Measurements from ENCODE around the gene PPM1N. TPM values are rescaled to one million over a fixed set of nuclear protein-coding genes. Genes with fewer than 3 reads are reported as not detected.

Gene PPM1N
- total RNA-seq, 1 experiment from 2014 or later: 2.0 TPM

DNA sequence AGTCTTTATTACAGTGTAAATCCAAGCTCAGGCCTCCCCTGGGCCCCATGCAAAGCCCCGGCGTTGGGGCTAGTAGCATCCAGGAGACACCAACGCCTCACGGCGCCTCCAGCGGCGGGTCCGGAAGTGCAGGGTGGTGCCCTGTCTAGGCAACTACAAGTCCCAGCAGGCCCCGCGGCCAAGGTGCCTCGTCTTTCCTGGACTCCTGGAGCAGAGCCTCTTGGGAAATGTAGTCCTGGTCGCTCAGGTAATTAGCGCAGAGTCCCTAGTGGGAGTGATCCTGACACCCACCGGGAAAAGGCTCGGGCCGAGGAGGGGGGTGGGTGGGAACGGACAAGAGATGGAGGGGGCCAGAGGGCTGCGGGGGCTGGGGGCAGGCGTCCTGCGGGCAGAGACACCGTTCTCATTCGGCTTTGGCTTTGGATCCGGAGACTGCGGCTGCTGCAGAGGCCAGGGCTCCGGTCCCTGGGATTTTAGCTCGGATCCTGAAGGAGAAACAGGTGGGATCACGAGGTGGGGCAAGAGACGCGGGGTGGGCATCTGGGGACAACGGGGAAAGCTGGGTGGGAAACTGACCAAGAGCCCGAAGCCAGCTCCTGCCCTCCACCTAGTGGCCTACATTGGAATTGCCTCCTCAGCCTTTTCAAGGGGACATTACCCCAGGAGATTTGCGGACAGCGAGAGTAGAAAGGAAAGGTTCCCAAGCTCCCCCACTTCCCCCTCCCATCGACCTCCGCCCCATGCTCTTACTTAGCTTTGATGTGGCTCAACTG, 12.8 kb upstream of the PPM1N start:
- peak; percentile 90 for DNase-seq (ENCODE audit: extremely low read depth, low read depth)

DNA sequence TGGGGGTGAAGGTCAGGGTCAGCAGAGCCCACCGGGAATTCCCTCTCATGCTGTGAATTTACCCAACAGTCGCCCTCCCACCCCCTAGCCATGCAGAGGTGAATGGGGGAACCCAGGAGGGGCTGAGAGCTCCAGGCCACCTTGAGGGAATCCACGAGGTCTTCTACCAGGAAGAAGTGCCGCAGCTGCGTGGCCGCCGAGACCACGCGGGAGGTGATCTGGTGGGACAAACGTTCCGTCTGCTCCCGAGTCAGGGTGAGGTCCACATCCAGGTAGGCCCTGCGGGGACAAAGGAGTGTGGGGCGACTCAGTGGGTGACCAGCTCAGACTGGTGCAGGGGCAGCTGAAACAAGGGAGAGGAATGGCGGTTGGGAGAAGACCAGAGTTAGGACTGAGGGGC, 9.5 kb upstream of the PPM1N start:
- no peak for DNase-seq (ENCODE audit: extremely low read depth, low read depth)

DNA sequence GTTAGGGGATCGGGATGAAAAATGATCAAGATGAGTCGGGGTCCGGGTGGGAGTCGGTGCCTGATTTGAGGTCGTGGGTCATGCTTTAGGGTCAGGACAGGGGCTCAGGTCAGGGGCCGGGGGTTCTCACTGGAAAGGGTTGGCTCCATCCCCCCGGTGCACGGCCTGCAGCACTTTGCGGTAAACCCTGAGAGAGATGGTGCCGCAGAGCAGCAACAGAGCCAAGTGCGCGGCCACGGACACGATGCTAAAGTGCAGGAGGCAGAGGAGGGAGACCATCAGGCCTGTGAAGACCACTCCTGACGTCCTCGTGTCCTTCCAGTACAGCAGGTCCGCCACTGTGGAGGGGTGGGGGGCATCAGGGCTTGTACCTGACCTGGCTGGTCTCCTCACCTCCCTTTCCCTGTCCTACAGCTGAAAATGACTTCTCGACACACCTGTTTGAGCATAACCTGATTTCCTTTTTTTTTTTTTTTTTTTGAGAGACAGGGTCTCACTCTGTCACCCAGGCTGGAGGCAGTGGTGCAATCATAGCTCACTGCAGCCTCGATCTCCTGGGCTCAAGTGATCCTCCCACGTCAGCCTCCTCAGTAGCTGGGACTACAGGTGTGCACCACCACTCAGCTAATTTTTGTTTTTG, 8.9 kb upstream of the PPM1N start:
- DNase-seq (ENCODE audit: extremely low read depth, low read depth): no peak

GRCh38 chr19:45492137-45492626, 6.1 kb upstream of the PPM1N start:
- no peak for DNase-seq (ENCODE audit: extremely low read depth, low read depth)

- DNase-seq (ENCODE audit: extremely low read depth, low read depth): no peak
Observed at GRCh38 chr19:45492627-45493470, 5.4 kb upstream of the PPM1N start.

- DNase-seq (ENCODE audit: extremely low read depth, low read depth): no peak
Observed at GRCh38 chr19:45494261-45494916, 3.9 kb upstream of the PPM1N start.

GRCh38 chr19:45495178-45495577, 3.1 kb upstream of the PPM1N start:
- DNase-seq (ENCODE audit: extremely low read depth, low read depth): no peak

DNA sequence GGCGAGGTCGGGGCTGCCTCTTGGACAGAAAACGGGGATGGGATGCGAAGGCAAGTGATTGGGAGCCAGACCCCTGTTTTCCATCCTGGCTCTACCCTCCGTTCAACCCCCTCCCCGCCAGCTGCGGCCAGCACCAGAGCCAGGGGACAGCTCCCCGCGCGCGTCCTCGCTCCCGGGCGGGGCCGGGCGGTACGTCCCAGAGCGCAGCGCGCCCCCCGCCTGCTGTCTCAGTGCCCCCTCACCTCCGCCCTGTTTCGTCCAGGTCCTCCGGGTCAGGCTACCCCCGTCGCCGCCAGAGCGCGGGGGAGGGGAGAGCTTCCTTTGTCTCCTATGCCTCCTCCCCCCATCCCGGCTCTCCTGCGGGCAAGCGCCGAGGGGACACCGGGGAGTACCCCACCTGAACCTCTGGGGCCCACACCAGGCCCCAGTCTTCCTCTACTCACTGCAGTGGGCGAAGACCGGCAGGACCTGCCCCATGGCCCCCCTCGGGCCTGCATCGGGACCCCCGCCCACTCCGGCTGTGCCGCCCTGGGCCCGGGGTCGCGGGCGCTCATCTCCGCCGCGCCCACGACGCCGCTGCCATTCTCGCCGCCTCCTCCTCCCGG, 1.8 kb upstream of the PPM1N start:
- DNase-seq (ENCODE audit: extremely low read depth, low read depth): no peak

- DNase-seq (ENCODE audit: extremely low read depth, low read depth): no peak
Observed at GRCh38 chr19:45497791-45498190, 452 bp upstream of the PPM1N start.

DNA sequence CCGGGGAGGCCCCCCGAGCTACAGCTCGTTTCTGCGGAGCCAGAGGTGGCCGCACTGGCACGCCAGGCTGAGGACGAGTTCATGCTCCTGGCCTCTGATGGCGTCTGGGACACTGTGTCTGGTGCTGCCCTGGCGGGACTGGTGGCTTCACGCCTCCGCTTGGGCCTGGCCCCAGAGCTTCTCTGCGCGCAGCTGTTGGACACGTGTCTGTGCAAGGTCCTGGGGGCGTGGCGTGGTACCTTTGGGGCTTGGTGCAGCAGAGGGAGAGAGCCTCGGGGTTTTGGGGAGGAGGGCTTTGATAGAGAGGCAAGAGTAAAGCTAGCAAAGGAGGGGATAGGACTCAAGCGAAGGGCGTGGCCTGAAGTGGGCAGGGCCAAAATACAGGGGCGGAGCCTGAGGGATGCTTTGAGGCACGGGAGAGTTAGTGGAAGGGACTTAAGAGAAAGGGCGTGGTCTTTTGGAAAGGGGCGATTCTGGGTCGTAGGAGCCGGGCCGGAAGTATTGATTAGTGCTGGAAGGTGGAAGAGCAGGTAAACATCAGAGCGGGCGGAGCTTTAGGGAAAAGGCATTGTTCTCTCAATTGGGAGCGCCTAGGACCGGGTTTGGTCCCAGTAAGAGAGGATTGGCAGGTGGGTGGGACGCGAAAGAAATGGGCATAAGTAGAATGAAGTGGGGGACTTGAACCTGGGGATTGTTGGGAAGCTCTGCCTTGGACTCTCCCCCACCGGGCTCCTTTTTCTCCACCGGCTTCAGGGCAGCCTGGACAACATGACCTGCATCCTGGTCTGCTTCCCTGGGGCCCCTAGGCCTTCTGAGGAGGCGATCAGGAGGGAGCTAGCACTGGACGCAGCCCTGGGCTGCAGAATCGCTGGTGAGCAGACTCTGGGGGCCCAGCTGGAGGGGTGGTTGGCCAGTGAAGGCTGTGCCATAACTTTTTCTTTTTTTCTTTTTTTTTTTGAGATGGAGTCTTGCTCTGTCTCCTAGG, 1.2 kb downstream of the PPM1N start:
- DNase-seq (ENCODE audit: extremely low read depth, low read depth): no peak

DNA sequence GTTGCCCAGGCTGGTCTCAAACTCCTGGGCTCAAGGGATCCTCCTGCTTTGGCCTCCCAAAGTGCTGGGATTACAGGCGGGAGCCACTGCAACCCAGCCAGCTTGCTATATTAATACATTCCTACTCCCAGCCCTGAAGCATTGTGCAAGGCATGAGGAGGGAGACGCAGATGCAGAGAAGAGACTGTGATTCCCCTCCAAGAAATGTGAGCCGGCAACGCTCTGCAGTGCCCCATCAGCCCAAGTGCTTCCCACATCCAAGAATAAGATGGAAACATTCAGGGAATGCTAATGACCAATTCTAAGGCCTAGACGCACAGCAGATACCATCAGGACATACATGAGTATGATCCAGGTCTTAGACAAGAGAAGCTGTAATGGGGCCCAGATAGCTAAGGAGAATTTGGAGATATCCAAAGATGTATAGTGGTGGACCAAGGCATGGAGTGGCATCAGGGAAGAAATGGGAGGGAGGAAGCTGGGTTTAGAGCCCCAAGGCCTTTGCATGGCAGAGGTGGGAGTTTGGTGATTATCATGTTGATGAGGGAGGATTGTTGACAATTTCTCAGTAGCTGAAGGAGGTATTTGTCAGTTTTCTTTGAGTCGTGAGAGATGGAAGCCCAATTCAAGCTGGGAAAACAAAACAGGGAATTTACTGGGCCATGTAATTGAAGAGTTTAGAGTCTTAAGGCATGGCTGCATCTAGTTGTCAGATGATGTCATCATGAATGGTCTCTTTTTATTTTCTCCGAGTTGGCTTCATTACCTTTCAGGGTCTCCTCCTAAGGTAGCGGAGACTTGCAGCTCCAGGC, 2.9 kb downstream of the PPM1N start:
- DNase-seq (ENCODE audit: extremely low read depth, low read depth): no peak

DNA sequence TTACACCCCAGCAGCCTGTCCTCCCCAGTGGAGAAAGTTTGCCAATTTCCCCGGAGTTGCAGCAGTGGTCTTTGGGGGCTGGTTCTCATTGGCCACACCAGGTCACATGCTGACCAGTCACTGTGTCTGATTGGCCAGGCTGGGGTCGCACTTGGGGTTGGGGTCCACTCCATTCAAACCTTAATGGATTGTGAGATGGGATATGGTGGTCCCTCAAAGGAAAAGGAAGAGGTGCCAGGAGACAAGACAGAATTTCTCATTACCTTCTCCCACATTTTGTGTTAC, 3.4 kb downstream of the PPM1N start:
- DNase-seq (ENCODE audit: extremely low read depth, low read depth): no peak

DNA sequence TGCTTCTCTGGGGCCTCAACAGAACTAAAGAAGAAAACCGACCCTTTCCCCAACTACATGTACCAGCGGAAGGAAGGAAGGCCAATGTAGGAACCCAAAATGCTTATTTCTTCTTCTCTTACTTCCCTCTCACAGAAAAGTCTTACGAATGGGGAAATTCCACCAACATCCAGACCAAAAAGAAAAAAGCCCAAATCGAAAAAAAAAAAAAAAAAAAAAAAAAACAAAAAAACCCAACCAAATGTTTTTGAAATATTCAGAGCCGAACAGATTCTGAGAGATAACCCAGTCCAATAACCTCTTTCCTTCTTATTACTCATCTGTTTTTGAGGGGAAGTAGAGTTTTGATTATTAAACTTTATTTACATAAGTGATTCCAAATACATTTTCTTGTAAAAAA, 3.9 kb downstream of the PPM1N start:
- no peak for DNase-seq (ENCODE audit: extremely low read depth, low read depth)

GRCh38 chr19:45503909-45504308, 5.7 kb downstream of the PPM1N start:
- no peak for DNase-seq (ENCODE audit: extremely low read depth, low read depth)

- no peak for DNase-seq (ENCODE audit: extremely low read depth, low read depth)
Observed at GRCh38 chr19:45505151-45505995, 7.1 kb downstream of the PPM1N start.

- no peak for DNase-seq (ENCODE audit: extremely low read depth, low read depth)
Observed at GRCh38 chr19:45505996-45506245, 7.7 kb downstream of the PPM1N start.

DNA sequence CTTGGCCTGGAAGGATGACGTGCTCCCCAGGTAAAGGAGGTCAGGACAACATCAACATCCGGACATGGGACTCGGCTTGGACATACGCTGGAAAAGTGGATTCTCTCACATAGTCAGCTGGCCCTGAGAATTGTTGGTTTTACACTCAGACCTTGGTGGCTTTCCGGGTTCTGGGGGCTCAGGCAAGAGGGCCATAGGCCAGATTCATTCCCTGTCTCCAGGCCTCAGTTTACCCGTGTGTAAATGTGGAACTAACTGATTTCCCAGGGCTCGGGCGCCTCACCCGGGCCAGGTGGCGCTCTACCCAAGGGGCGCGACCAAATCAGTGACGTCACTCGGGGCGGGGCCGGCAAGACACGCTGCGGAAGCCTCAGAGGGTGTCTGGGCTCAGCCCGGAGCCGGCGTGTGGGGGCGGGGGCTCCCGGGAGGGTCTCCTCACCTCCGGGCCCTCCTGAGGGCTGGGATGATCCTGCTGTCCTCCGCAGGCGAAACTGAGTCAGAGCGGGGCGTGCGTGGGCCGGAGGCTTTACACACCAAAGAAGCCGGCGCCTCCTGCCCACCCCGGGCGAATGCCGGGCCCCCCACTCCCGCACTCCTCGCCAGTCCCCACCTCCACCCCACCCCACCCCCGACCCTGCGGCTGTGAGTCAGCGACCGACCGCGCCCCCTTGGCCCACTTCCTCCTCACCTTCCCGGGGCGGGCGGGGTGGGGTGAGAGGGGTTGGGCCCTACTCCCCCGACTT, 8.2 kb downstream of the PPM1N start:
- peak; percentile 87 for DNase-seq (ENCODE audit: extremely low read depth, low read depth)
